Osteocyte (in vitro differentiated cells): ENCODE data around the gene EMP3. TPM values are rescaled to one million over a fixed set of nuclear protein-coding genes. Genes with fewer than 3 reads are reported as not detected.

Experiments
- DNase-seq: peaks from one replicate; pipeline ENCODE4 v3.0.0; 2021; ENCODE audit warnings: mixed read lengths; ENCODE audit not compliant: unreplicated experiment; ENCODE audit errors: extremely low spot score
- H3K27ac Mint-ChIP-seq: one replicate; pipeline ENCODE4 v1.8.0; 2021; ENCODE audit warnings: mild to moderate bottlenecking, mixed read lengths; ENCODE audit not compliant: unreplicated experiment
- H3K27me3 Mint-ChIP-seq: one replicate; pipeline ENCODE4 v1.8.0; 2021; ENCODE audit warnings: mixed read lengths; ENCODE audit not compliant: unreplicated experiment
- H3K36me3 Mint-ChIP-seq: one replicate; pipeline ENCODE4 v1.8.0; 2021; ENCODE audit warnings: mixed read lengths; ENCODE audit not compliant: unreplicated experiment
- H3K4me1 Mint-ChIP-seq: one replicate; pipeline ENCODE4 v1.8.0; 2021; ENCODE audit warnings: mixed read lengths; ENCODE audit not compliant: unreplicated experiment
- H3K4me3 Mint-ChIP-seq: one replicate; pipeline ENCODE4 v1.8.0; 2021; ENCODE audit warnings: mild to moderate bottlenecking, moderate library complexity, mixed read lengths; ENCODE audit not compliant: unreplicated experiment
- H3K9me3 Mint-ChIP-seq: one replicate; pipeline ENCODE4 v1.8.0; 2021; ENCODE audit warnings: mixed read lengths; ENCODE audit not compliant: unreplicated experiment
- CTCF ChIP-seq: fragments of 200-600 bp; sonication (generic); IDR thresholded peaks from 2 replicates; pipeline ENCODE4 v1.5.0; 2021; ENCODE audit warnings: antibody characterized with exemption, mild to moderate bottlenecking, moderate library complexity
- total RNA-seq: library from RNA; stranded (reverse); gene quantifications from 2 replicates; pipeline ENCODE4 v1.2.1, GENCODE V29; 2021

The EMP3 gene
- total RNA-seq, 1 donor from 2014 or later: 201 TPM

- TF ChIP-seq CTCF: no peak
- H3K9me3 Mint-ChIP-seq: no peaks in the 10 kb centered on the region
- H3K27me3 Mint-ChIP-seq: no peaks in the 10 kb centered on the region
- H3K27ac Mint-ChIP-seq: peak overlapping the region; percentile 43
- H3K4me1 Mint-ChIP-seq: peaks cover 5% of the 10 kb centered on the region
- DNase-seq: no peak
- H3K36me3 Mint-ChIP-seq: no peaks in the 10 kb centered on the region
- H3K4me3 Mint-ChIP-seq: no peak overlapping the region
Measured at GRCh38 chr19:48372904-48373303, 47.6 kb downstream of the EMP3 start.

DNA sequence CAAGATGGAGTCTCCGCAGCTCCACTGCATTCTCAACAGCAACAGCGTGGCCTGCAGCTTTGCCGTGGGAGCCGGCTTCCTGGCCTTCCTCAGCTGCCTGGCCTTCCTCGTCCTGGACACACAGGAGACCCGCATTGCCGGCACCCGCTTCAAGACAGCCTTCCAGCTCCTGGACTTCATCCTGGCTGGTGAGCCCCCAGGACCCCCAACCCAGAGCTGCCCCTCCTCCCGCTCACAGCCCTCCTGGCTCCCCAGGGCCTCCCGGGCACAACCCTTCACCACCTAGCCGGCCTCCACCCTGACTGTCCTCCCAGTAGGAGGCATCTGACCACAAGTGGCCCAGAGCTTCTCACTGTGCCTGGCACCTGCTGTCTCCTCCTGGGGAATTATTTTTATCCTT lies 48.2 kb downstream of the EMP3 start:
- no peak overlapping the region for H3K27ac Mint-ChIP-seq
- no peaks in the 10 kb centered on the region for H3K27me3 Mint-ChIP-seq
- H3K4me3 Mint-ChIP-seq: no peak overlapping the region

DNA sequence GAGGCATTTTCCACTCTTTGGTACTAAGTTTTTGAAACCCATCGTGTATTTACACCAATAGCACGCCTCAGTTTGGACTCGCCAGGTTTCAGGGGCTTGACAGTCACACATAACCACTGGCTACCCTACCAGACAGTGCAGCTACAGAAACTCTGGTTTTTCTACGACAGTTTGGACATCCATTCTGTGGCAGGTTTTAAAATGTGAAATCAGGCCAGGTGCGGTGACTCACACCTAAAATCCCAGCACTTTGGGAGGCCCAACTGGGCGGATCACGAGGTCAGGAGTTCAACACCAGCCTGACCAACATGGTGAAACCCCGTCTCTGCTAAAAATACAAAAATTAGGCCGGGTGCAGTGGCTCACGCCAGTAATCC lies 52.8 kb downstream of the EMP3 start:
- Mint-ChIP-seq H3K9me3 (no peaks in the 10 kb centered on the region), H3K4me3 (no peak overlapping the region), H3K27ac (no peak overlapping the region), H3K27me3 (no peaks in the 10 kb centered on the region), H3K36me3 (peaks cover 15% of the 10 kb centered on the region), H3K4me1 (no peaks in the 10 kb centered on the region)
- TF ChIP-seq CTCF: no peak
- no peak for DNase-seq

More for the DNA sequence above, 48.2 kb downstream of the EMP3 start:
- no peak for DNase-seq
- peaks cover 5% of the 10 kb centered on the region for H3K4me1 Mint-ChIP-seq
- no peaks in the 10 kb centered on the region for H3K36me3 Mint-ChIP-seq
- no peaks in the 10 kb centered on the region for H3K9me3 Mint-ChIP-seq
- no peak for TF ChIP-seq CTCF

DNA sequence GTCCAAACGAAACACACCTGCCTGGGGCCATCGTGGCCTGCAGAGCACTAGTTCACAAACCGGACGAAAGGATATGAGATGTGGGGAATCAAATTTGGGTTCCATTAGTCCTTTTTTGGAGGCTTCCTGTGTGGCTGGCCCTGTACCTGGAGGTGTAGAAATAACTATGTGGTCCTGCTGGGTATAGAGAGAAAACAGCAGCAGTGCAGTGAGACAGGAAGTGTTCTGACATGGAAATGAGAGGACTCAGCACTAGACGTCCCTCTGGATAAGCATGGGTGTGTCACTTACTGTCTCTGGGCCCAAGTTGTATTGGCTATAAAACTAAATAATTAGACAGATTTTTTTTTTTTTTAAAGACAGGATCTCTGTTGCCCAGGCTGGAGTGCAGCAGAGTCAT lies 53.7 kb downstream of the EMP3 start:
- DNase-seq: no peak
- Mint-ChIP-seq H3K4me1 (no peaks in the 10 kb centered on the region), H3K9me3 (no peaks in the 10 kb centered on the region), H3K36me3 (peaks cover 19% of the 10 kb centered on the region), H3K27ac (no peak overlapping the region), H3K27me3 (no peaks in the 10 kb centered on the region), H3K4me3 (no peak overlapping the region)
- TF ChIP-seq CTCF: no peak

Other genes with a start within 250 kb of the EMP3 start
- gene PLA2G4C, start 214.7 kb upstream of the EMP3 start, total RNA-seq: 4.8 and 5.5 TPM in 2 replicates
- 19.0 and 23.0 TPM in 2 replicates for gene LIG1, start 155.2 kb upstream of the EMP3 start, total RNA-seq
- gene ZSWIM9, start 154.9 kb upstream of the EMP3 start, total RNA-seq: 5.7 and 6.6 TPM in 2 replicates
- gene CARD8, start 69.6 kb upstream of the EMP3 start, total RNA-seq: 36.4 and 38.0 TPM in 2 replicates
- 0.97 and 0.99 TPM in 2 replicates for gene ZNF114, start 55.5 kb upstream of the EMP3 start, total RNA-seq
- 9.1 and 12.3 TPM in 2 replicates for gene TMEM143, start 38.4 kb downstream of the EMP3 start, total RNA-seq
- not detected in 2 replicates for gene SYNGR4, start 38.8 kb downstream of the EMP3 start, total RNA-seq
- gene KDELR1, start 66.0 kb downstream of the EMP3 start, total RNA-seq: 267 and 275 TPM in 2 replicates
- 0.68 and 1.2 TPM in 2 replicates for gene GRIN2D, start 68.1 kb downstream of the EMP3 start, total RNA-seq
- gene GRWD1, start 120.4 kb downstream of the EMP3 start, total RNA-seq: 36.2 and 38.4 TPM in 2 replicates
- 0.86 and 1.6 TPM in 2 replicates for gene KCNJ14, start 130.0 kb downstream of the EMP3 start, total RNA-seq
- gene CYTH2, start 143.8 kb downstream of the EMP3 start, total RNA-seq: 92.1 and 107 TPM in 2 replicates
- gene LMTK3, start 186.3 kb downstream of the EMP3 start, total RNA-seq: 0.32 and 0.39 TPM in 2 replicates
- gene SULT2B1, start 226.6 kb downstream of the EMP3 start, total RNA-seq: not detected in 2 replicates